ENCODE results near the gene MAD2L1BP. TPM values are rescaled to one million over a fixed set of nuclear protein-coding genes. Genes with fewer than 3 reads are reported as not detected.
A peak's percentile ranks its signal among the peaks of the same experiment; 100 is the strongest.

MAD2L1BP gene
- total and polyA plus RNA-seq, 2 donors from 2014 or later: 19.0 to 31.0 TPM

GRCh38 chr6:43666196-43666920 is 30.7 kb downstream of the MAD2L1BP start:
- DNase-seq (no peak), FAIRE-seq (no peak)
- H3K27me3 ChIP-seq (ENCODE audit: control insufficient read depth, insufficient read depth, low read length): no peaks in the 10 kb centered on the region
- intact Hi-C loops (cut with DNase I): loop anchor here (5.0 to 10.0 kb wide), 2 partner anchors 98 to 416 kb away; no protein-coding TSS in a partner anchor
- H3K4me1 ChIP-seq (ENCODE audit: control insufficient read depth in 2 of 3, insufficient read depth in 2 of 3, low read depth in 1 of 3, low read length in 3 of 3): peaks cover 3 to 17% (median 15%) of the 10 kb centered on the region in 3 donors
- no peak for TF ChIP-seq CTCF (IDR thresholded peaks at IDR 0.05; ENCODE audit: borderline replicate concordance, extremely low read depth, insufficient read depth)
- no peak overlapping the region for H3K4me3 ChIP-seq (ENCODE audit: low read length in 3 of 3)
- no peak overlapping the region for H3K27ac ChIP-seq (ENCODE audit: low read depth in 2 of 2, low read length in 2 of 2)
- H3K36me3 ChIP-seq (ENCODE audit: control insufficient read depth in 2 of 3, insufficient read depth in 3 of 3, low read length in 3 of 3): peaks cover 0 to 3% (median 2%) of the 10 kb centered on the region in 3 donors
- no peaks in the 10 kb centered on the region for H3K9me3 ChIP-seq (ENCODE audit: control insufficient read depth in 2 of 3, insufficient read depth in 1 of 3, low read length in 3 of 3)
- no peak overlapping the region for H3K9ac ChIP-seq (ENCODE audit: low read length in 3 of 3)

GRCh38 chr6:43667245-43668150 is 31.9 kb downstream of the MAD2L1BP start:
- FAIRE-seq: no peak
- H3K4me3 ChIP-seq (ENCODE audit: low read length in 3 of 3): peak overlapping the region in 1 of 3 donors; percentile 18
- intact Hi-C loops (cut with DNase I): loop anchor here (5.0 to 10.0 kb wide), 2 partner anchors 97 to 415 kb away; no protein-coding TSS in a partner anchor

More at GRCh38 chr6:43667245-43668150, 31.9 kb downstream of the MAD2L1BP start:
- H3K27ac ChIP-seq (ENCODE audit: low read depth in 2 of 2, low read length in 2 of 2): peak overlapping the region in 1 of 2 donors; percentile 32
- TF ChIP-seq CTCF (IDR thresholded peaks at IDR 0.05; ENCODE audit: borderline replicate concordance, extremely low read depth, insufficient read depth): peak; percentile 98
- no peaks in the 10 kb centered on the region for H3K27me3 ChIP-seq (ENCODE audit: control insufficient read depth, insufficient read depth, low read length)
- no peaks in the 10 kb centered on the region for H3K9me3 ChIP-seq (ENCODE audit: control insufficient read depth in 2 of 3, insufficient read depth in 1 of 3, low read length in 3 of 3)
- H3K36me3 ChIP-seq (ENCODE audit: control insufficient read depth in 2 of 3, insufficient read depth in 3 of 3, low read length in 3 of 3): peaks cover 0 to 10% (median 5%) of the 10 kb centered on the region in 3 donors
- H3K9ac ChIP-seq (ENCODE audit: low read length in 3 of 3): peak overlapping the region in 1 of 3 donors; percentile 22
- peaks cover 3 to 17% (median 15%) of the 10 kb centered on the region in 3 donors for H3K4me1 ChIP-seq (ENCODE audit: control insufficient read depth in 2 of 3, insufficient read depth in 2 of 3, low read depth in 1 of 3, low read length in 3 of 3)
- DNase-seq: peak; percentile 90 to 96 (median 94)

Data from kidney (tissue), 14 donors.